ENCODE measurements around the gene RAD50.
"Not testable (repeated sequence)": the region's sequence is repeated elsewhere in the genome, so short reads cannot be mapped to it uniquely, and the experiment has no call there.

The RAD50 gene

GRCh38 chr5:132628814-132629213 lies 72.0 kb downstream of the RAD50 start:
- Histone ChIP-seq H3K14ac (ENCODE audit: low read length) (no peak overlapping the region), H2BK12ac (ENCODE audit: low read length) (no peak overlapping the region), H3K4me3 (ENCODE audit: low read depth, low read length) (no peak overlapping the region), H4K12ac (ENCODE audit: low read depth, low read length) (no peak overlapping the region), H3K9me3 (ENCODE audit: insufficient read depth, low read depth, low read length) (no peaks in the 10 kb centered on the region), H2AK5ac (ENCODE audit: low read length) (no peak overlapping the region), H3K79me2 (ENCODE audit: control insufficient read depth, insufficient read depth, low read length, poor library complexity) (no peaks in the 10 kb centered on the region), H3K27me3 (ENCODE audit: insufficient read depth, low read length) (no peaks in the 10 kb centered on the region), H2BK5ac (ENCODE audit: low read depth, low read length, poor library complexity) (no peak overlapping the region), H3K27ac (ENCODE audit: low read depth, low read length) (no peak overlapping the region), H3K79me1 (ENCODE audit: low read length) (no peaks in the 10 kb centered on the region), H3K4ac (ENCODE audit: low read depth, low read length) (no peak overlapping the region), H2AFZ (ENCODE audit: insufficient read depth, low read length, poor library complexity) (no peak overlapping the region), H3K18ac (ENCODE audit: low read length) (no peak overlapping the region), H3K9ac (ENCODE audit: low read length) (no peak overlapping the region), H4K91ac (ENCODE audit: low read depth, low read length) (no peak overlapping the region), H4K8ac (ENCODE audit: low read depth, low read length) (no peak overlapping the region), H3K4me2 (ENCODE audit: low read length) (no peak overlapping the region), H2BK120ac (ENCODE audit: insufficient read depth, low read length, poor library complexity) (no peak overlapping the region), H3K36me3 (ENCODE audit: control insufficient read depth in 1 of 2, insufficient read depth in 2 of 2, low read length in 2 of 2) (peaks cover 0 to 3% of the 10 kb centered on the region in 2 experiments), H3K4me1 (ENCODE audit: control insufficient read depth in 1 of 2, insufficient read depth in 2 of 2, low read length in 2 of 2) (no peaks in the 10 kb centered on the region), H3K23ac (ENCODE audit: low read length) (no peak overlapping the region)
- WGBS (ENCODE audit: extremely low coverage, insufficient coverage, insufficient read length): no CpG with 5 or more reads among the region's 2 CpGs
- DNase-seq: no peak

DNA sequence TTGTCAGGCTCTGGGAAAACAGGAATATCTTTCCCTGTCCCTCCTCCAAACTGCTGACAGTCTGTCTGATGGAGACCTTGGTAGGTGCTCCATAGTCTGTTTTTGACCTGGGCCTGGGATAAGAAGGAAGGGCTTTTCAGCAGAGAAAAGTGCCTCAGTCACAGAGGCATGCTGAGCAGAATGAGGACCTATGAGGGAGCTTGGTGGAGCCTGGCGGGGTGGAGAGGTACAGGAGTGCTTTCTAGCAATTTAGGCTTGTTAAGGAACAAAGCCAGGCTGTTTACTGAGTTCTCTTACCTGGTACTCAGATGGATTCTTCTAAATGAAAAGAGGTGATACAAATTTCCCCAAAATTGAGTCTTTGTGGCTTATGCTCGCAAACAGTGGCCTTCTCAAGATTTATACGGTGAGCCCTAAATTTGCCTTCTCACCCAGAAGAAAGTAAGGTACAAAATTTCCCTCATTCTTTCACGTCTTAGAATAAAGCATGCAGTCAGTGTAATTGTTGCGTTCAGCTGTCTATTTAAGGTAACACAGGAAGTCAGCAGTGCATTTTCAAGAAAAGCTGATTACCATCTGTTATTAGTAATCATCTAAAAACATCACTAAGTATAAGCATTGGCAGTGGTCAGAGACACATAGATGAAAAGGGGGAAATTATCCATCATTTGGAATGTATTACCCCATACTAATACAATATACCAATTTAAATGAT lies 72.6 kb downstream of the RAD50 start:
- Histone ChIP-seq H3K4me1 (ENCODE audit: control insufficient read depth in 1 of 2, insufficient read depth in 2 of 2, low read length in 2 of 2) (no peaks in the 10 kb centered on the region), H3K4me2 (ENCODE audit: low read length) (no peak overlapping the region), H2AFZ (ENCODE audit: insufficient read depth, low read length, poor library complexity) (no peak overlapping the region), H4K12ac (ENCODE audit: low read depth, low read length) (no peak overlapping the region), H3K23ac (ENCODE audit: low read length) (no peak overlapping the region), H3K27me3 (ENCODE audit: insufficient read depth, low read length) (no peaks in the 10 kb centered on the region), H2BK5ac (ENCODE audit: low read depth, low read length, poor library complexity) (no peak overlapping the region), H3K4me3 (ENCODE audit: low read depth, low read length) (no peak overlapping the region), H2BK120ac (ENCODE audit: insufficient read depth, low read length, poor library complexity) (no peak overlapping the region), H3K14ac (ENCODE audit: low read length) (no peak overlapping the region), H3K79me2 (ENCODE audit: control insufficient read depth, insufficient read depth, low read length, poor library complexity) (no peaks in the 10 kb centered on the region), H3K27ac (ENCODE audit: low read depth, low read length) (no peak overlapping the region), H3K4ac (ENCODE audit: low read depth, low read length) (no peak overlapping the region), H3K9ac (ENCODE audit: low read length) (no peak overlapping the region), H2AK5ac (ENCODE audit: low read length) (no peak overlapping the region), H3K9me3 (ENCODE audit: insufficient read depth, low read depth, low read length) (no peaks in the 10 kb centered on the region), H3K79me1 (ENCODE audit: low read length) (no peaks in the 10 kb centered on the region), H4K8ac (ENCODE audit: low read depth, low read length) (no peak overlapping the region), H3K36me3 (ENCODE audit: control insufficient read depth in 1 of 2, insufficient read depth in 2 of 2, low read length in 2 of 2) (peaks cover 0 to 3% of the 10 kb centered on the region in 2 experiments), H2BK12ac (ENCODE audit: low read length) (no peak overlapping the region), H3K18ac (ENCODE audit: low read length) (no peak overlapping the region), H4K91ac (ENCODE audit: low read depth, low read length) (no peak overlapping the region)
- no peak for DNase-seq
- no CpG with 5 or more reads among the region's 5 CpGs for WGBS (ENCODE audit: extremely low coverage, insufficient coverage, insufficient read length)

DNA sequence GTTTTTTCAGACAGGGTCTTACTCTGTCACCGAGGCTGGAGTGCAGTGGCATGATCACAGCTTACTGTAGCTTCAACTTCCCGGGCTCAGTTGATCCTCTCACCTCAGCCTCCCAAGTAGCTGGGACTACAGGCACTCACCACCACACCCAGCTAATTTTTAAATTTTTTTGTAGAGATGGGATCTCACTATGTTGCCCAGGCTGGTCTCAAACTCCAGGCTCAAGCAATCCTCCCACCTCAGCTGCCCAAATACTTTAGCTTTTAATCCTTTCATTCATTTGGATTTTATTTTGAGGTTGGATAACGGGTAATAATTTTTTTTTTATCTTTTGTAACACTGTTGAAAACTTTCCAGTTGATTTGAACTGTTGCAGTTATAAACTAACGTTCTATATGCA lies 76.8 kb downstream of the RAD50 start:
- not testable (repeated sequence) for H3K4me3 ChIP-seq (ENCODE audit: low read depth, low read length); H3K23ac ChIP-seq (ENCODE audit: low read length); H2BK12ac ChIP-seq (ENCODE audit: low read length); H2BK5ac ChIP-seq (ENCODE audit: low read depth, low read length, poor library complexity); H3K79me1 ChIP-seq (ENCODE audit: low read length); H3K4me2 ChIP-seq (ENCODE audit: low read length); H2BK120ac ChIP-seq (ENCODE audit: insufficient read depth, low read length, poor library complexity); H3K14ac ChIP-seq (ENCODE audit: low read length); H3K4ac ChIP-seq (ENCODE audit: low read depth, low read length); DNase-seq; H3K27me3 ChIP-seq (ENCODE audit: insufficient read depth, low read length); H3K79me2 ChIP-seq (ENCODE audit: control insufficient read depth, insufficient read depth, low read length, poor library complexity); H4K8ac ChIP-seq (ENCODE audit: low read depth, low read length); H3K9me3 ChIP-seq (ENCODE audit: insufficient read depth, low read depth, low read length); H2AK5ac ChIP-seq (ENCODE audit: low read length); H3K9ac ChIP-seq (ENCODE audit: low read length); H3K36me3 ChIP-seq (ENCODE audit: control insufficient read depth in 1 of 2, insufficient read depth in 2 of 2, low read length in 2 of 2); H3K4me1 ChIP-seq (ENCODE audit: control insufficient read depth in 1 of 2, insufficient read depth in 2 of 2, low read length in 2 of 2); H4K12ac ChIP-seq (ENCODE audit: low read depth, low read length); H3K18ac ChIP-seq (ENCODE audit: low read length); H3K27ac ChIP-seq (ENCODE audit: low read depth, low read length); H4K91ac ChIP-seq (ENCODE audit: low read depth, low read length); H2AFZ ChIP-seq (ENCODE audit: insufficient read depth, low read length, poor library complexity)
- no CpG with 5 or more reads among the region's 4 CpGs for whole genome bisulfite sequencing (ENCODE audit: extremely low coverage, insufficient coverage, insufficient read length)

GRCh38 chr5:132635873-132636272 lies 79.1 kb downstream of the RAD50 start:
- no peak overlapping the region for H3K27ac ChIP-seq (ENCODE audit: low read depth, low read length)
- no peak overlapping the region for H3K23ac ChIP-seq (ENCODE audit: low read length)
- peaks cover 7 to 13% of the 10 kb centered on the region in 2 experiments for H3K36me3 ChIP-seq (ENCODE audit: control insufficient read depth in 1 of 2, insufficient read depth in 2 of 2, low read length in 2 of 2)
- H4K8ac ChIP-seq (ENCODE audit: low read depth, low read length): no peak overlapping the region
- no peak overlapping the region for H2AFZ ChIP-seq (ENCODE audit: insufficient read depth, low read length, poor library complexity)
- H2AK5ac ChIP-seq (ENCODE audit: low read length): no peak overlapping the region
- no peak overlapping the region for H2BK12ac ChIP-seq (ENCODE audit: low read length)
- H3K4ac ChIP-seq (ENCODE audit: low read depth, low read length): no peak overlapping the region
- H4K91ac ChIP-seq (ENCODE audit: low read depth, low read length): no peak overlapping the region
- H3K79me1 ChIP-seq (ENCODE audit: low read length): no peaks in the 10 kb centered on the region
- no peak overlapping the region for H3K18ac ChIP-seq (ENCODE audit: low read length)
- no peak for DNase-seq
- H3K4me1 ChIP-seq (ENCODE audit: control insufficient read depth in 1 of 2, insufficient read depth in 2 of 2, low read length in 2 of 2): no peaks in the 10 kb centered on the region
- no peaks in the 10 kb centered on the region for H3K79me2 ChIP-seq (ENCODE audit: control insufficient read depth, insufficient read depth, low read length, poor library complexity)
- H3K4me2 ChIP-seq (ENCODE audit: low read length): no peak overlapping the region
- no peaks in the 10 kb centered on the region for H3K27me3 ChIP-seq (ENCODE audit: insufficient read depth, low read length)
- no peak overlapping the region for H3K9ac ChIP-seq (ENCODE audit: low read length)
- no peak overlapping the region for H3K4me3 ChIP-seq (ENCODE audit: low read depth, low read length)
- no peaks in the 10 kb centered on the region for H3K9me3 ChIP-seq (ENCODE audit: insufficient read depth, low read depth, low read length)
- no peak overlapping the region for H2BK120ac ChIP-seq (ENCODE audit: insufficient read depth, low read length, poor library complexity)
- H4K12ac ChIP-seq (ENCODE audit: low read depth, low read length): no peak overlapping the region
- H2BK5ac ChIP-seq (ENCODE audit: low read depth, low read length, poor library complexity): no peak overlapping the region
- no peak overlapping the region for H3K14ac ChIP-seq (ENCODE audit: low read length)
- WGBS (ENCODE audit: extremely low coverage, insufficient coverage, insufficient read length): no CpG with 5 or more reads among the region's 4 CpGs
